Globus pallidus (tissue), 1 donor: ENCODE measurements around the gene ZFX.
"Not testable (repeated sequence)": the region's sequence is repeated elsewhere in the genome, so short reads cannot be mapped to it uniquely, and the experiment has no call there.

Experiments used
- DNase-seq: peaks from one replicate; pipeline ENCODE4 v3.0.0-alpha.2; 2015; ENCODE audit warnings: low spot score

The ZFX gene

DNA sequence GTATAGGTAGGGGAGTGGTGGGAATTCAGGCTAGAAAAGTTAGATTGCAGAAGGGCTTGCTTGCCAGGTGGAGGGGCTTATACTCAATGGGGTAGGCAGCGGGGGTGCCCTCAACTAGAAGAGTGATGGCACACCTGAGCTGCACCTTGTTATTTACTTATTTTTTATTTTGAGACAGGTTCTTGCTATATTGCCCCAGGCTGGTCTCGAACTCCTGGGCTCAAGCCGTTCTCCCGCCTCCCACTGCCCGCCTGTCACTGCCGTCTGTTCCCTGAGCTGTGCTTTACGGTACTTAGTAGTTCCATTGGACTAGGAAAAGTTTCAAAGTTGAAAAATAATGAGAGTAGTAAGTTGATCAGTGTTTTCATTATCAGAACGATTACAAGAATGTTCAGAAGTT lies 2.0 kb downstream of the ZFX start:
- DNase-seq, result no peak

GRCh38 chrX:24153178-24153795 lies 3.8 kb downstream of the ZFX start:
- no peak for DNase-seq

GRCh38 chrX:24153796-24154189 lies 4.3 kb downstream of the ZFX start:
- DNase-seq, result no peak

DNA sequence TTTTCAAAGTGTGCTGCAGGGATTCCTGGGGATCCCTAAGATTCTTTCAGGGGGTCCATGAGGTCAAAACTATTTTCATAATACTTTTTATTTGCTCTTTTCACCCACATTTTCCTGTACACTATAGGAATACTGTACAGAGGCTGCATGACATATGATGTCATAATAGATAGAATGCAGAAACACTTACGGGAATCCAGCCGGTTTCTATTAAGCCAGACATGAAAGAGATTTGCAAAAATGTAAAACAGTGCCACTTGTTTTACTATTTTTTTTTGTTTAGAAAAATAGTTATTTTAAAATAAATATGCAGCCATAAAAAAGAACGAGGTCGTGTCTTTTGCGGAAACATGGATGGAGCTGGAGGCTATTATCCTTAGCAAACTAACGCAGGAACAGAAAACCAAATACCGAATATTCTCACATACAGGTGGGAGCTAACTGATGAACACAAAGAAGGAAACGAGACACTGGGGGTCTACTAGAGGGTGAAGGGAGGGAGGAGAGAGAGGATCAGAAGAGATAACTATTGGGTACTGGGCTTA lies 5.0 kb downstream of the ZFX start:
- no peak for DNase-seq

- DNase-seq, result not testable (repeated sequence)
Observed at GRCh38 chrX:24155747-24156146, 6.2 kb downstream of the ZFX start.

DNA sequence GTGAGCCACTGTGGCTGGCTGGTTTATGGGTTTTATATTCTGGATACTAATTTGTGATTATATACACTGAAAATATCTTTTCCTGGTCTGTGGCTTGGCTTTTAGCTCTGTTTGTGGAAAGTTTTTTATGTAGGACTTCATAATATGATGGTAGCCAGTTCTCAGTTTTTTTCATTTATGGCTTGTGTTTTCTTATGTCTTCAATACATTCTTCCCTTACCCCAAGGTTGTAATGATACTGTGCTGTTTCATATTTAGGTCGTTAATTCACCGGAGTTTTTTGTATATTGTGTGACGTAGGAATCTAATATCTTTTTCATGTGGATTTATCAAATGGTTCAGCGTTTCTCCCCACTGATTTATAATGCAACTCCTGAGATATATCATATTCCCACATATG lies 6.6 kb downstream of the ZFX start:
- no peak for DNase-seq

DNA sequence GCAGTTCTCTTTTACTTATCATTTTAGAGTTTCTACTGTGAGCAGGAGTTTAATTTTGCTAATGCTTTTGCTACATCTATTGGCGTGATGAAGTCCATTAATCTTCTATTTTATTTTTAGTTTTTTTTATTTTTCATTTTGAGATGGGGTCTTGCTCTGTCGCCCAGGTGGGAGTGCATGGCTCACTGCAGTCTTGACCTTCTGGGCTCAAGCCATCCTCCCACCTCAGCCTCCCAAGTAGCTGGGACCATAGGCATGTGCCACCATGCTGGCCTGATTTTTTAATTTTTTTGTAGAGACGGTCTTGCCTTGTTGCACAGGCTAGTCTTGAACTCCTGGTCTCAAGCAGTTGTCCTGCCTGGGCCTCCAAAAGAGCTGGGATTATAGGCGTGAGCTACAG lies 9.4 kb downstream of the ZFX start:
- no peak for DNase-seq

DNA sequence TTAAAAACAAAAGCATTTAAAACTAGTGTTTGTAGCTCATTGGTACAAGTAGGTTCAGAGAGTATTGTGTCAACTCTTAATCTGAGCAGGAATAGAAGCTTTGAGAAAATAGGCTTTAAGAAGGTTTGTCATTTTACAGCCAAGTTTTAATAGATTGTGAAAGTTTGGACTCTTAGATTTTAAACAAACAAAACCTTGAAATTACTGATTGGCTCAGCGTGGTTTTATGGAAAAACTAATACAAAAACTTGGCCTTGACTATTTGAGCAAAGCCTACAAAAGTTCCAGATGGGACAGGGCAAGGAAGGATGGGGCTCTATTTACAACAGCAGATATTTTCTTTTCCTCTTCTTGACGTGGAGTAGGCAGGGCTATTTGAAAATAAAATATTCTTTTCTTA lies 16.5 kb downstream of the ZFX start:
- no peak for DNase-seq

DNA sequence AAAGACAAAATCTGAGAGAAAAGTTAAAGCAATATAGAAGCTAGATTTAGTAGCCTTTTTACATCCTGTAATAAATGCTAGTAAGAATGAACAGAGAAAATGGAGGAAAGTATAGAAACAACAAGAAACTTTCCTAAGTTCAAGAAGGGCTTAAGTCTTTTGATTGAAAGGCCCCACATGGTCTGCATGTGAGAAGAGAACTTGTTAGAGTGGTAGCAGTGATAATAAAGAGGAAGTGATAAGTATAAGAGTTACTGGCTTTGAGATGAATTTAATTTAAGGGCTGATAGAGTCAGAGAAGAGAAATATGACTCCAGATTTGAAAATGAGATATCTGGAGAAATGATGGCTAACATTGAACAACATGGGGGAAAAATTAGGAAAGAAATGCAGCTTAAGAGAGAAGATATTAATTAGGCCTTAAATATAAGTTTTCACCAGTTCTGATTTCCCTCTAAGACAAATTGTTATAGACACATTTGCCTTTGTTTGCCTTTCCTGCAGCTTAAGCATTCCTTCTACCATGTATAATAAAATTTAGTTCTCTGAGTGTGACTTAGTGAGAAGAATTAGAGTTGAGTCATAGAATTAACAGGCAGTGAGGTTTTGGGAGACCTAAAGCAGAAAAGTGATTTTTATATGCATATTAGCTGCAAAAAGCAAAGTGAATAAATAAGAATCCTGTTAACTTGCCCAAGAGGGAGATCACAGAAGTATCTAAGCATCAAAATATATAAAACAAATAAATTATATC lies 18.4 kb downstream of the ZFX start:
- DNase-seq, result no peak

DNA sequence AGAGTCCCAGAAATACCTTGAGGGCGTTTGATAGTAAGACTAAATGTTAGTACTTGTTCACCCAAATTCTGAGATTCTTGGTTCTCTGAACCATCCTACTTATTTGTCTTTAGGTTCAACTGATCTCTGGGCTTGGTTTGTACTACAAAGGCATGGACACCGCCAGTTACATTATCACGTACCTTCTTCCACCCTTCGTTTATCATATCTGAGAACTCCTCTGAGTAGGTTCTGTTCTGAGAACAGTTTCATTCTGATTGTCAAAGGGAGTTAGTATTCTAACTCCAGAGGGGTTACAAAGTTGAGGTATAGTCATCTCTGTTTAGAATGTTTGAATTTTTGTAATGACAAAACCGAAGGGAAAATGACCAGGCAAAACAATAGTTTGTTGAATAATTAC lies 19.3 kb downstream of the ZFX start:
- DNase-seq, result no peak

GRCh38 chrX:24169211-24169610 lies 19.7 kb downstream of the ZFX start:
- no peak for DNase-seq

- DNase-seq, result no peak
Observed at GRCh38 chrX:24173115-24173847, 23.8 kb downstream of the ZFX start.

- no peak for DNase-seq
Observed at GRCh38 chrX:24175276-24175675, 25.7 kb downstream of the ZFX start.

DNA sequence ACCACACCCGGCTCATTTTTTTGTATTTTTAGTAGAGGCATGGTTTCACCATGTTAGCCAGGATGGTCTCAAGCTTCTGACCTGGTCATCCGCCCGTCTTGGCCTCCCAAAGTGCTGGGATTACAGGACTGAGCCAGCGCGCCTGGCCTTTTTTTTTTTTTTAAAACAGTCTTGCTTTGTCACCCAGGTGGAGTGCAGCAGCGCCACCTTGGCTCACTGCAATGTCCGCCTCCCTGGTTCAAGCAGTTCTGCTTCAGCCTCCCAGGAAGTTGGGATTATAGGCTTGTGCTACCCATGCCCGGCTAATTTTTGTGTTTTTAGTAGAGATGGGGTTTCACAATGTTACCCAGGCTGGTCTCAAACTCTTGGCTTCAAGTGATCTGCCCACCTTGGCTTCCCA lies 28.9 kb downstream of the ZFX start:
- DNase-seq, result no peak

- DNase-seq, result no peak
Observed at GRCh38 chrX:24184018-24184417, 34.5 kb downstream of the ZFX start.

DNA sequence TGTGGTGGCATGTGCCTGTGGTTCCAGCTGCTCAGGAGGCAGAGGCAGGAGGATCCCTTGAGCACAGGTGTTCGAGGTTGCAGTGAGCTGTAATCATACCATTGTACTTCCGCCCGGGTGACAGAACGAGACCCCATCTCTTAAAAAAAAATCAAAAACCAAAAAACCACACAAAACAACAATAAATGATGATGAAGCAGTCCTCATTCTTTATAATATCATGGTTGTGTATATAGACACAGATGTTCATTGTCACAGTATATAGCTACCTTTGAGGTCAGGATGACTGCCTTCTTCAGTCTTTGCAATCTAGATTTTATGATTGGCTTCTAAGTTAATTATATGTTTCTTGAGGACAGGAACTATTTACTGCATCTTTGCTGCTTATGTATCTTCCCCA lies 37.0 kb downstream of the ZFX start:
- DNase-seq, result no peak

DNA sequence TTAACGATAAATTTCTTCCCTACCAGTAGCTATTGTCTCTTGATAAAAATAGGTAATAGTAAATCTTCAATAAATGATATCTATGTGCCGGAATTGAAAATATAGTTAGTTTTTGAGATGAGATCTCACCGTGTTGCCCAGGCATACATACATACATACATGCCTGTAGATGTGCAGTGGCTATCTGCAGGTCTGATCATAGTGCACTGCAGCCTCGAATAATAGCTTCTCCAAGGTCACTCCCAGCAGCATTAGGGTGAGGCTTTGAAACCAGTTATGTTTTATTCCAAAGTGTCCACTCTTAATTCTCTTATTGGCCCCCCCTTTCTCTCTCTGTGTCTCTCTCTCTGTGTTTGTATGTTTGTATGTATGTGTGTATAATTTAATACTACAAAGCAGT lies 37.5 kb downstream of the ZFX start:
- no peak for DNase-seq

GRCh38 chrX:24189490-24189889 lies 40.0 kb downstream of the ZFX start:
- DNase-seq, result no peak

GRCh38 chrX:24190500-24191156 lies 41.1 kb downstream of the ZFX start:
- DNase-seq, result no peak

DNA sequence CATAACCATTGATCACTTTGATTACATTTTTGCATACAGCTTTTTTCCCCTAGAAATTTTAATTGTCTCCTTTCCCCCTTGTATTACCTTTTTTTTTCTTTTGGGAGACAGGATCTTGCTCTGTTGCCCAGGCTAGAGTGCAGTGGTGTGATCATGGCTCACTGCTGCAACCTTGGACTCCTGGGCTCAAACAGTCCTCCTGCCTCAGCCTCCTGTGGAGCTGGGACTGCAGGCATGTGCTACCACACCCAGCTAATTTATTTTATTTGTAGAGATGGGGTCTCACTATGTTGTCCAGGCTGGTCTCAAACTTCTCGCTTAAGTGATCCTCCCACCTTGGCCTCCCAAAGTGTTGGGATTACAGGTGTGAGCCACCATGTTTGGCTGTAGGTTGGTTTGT lies 47.0 kb downstream of the ZFX start:
- DNase-seq, result no peak

- DNase-seq, result no peak
Observed at GRCh38 chrX:24198101-24198500, 48.6 kb downstream of the ZFX start.

- DNase-seq, result no peak
Observed at GRCh38 chrX:24200133-24200532, 50.6 kb downstream of the ZFX start.

DNA sequence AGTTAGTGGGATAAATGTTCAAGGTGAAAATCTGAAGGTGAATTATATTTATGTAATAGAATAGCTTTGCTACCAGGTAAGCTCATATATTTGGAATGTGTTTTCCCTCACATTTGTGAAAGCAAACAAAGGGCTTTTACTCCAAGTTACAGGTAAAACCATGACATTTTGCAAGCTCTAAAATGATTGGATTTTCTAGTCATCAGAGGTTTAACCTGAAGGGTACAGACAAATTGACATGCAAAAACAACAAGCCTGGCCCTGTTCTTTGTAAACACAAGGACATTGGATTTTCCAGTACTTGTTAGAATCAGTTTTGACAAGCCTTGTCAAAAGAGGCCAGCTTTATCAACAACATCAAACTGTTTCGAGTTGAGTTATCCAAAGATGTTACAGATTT lies 51.7 kb downstream of the ZFX start:
- no peak for DNase-seq
